ENCODE data around the gene LRRC40. TPM values are rescaled to one million over a fixed set of nuclear protein-coding genes. Genes with fewer than 3 reads are reported as not detected.
A peak's percentile ranks its signal among the peaks of the same experiment; 100 is the strongest.
"Not testable (repeated sequence)": the region's sequence is repeated elsewhere in the genome, so short reads cannot be mapped to it uniquely, and the experiment has no call there.

LRRC40 gene
- polyA plus RNA-seq (2013, experiment 1 of 2; ENCODE audit: insufficient read length), result 20.3 TPM
- polyA plus RNA-seq (2013, experiment 2 of 2; ENCODE audit: insufficient read length), result 21.6 TPM

DNA sequence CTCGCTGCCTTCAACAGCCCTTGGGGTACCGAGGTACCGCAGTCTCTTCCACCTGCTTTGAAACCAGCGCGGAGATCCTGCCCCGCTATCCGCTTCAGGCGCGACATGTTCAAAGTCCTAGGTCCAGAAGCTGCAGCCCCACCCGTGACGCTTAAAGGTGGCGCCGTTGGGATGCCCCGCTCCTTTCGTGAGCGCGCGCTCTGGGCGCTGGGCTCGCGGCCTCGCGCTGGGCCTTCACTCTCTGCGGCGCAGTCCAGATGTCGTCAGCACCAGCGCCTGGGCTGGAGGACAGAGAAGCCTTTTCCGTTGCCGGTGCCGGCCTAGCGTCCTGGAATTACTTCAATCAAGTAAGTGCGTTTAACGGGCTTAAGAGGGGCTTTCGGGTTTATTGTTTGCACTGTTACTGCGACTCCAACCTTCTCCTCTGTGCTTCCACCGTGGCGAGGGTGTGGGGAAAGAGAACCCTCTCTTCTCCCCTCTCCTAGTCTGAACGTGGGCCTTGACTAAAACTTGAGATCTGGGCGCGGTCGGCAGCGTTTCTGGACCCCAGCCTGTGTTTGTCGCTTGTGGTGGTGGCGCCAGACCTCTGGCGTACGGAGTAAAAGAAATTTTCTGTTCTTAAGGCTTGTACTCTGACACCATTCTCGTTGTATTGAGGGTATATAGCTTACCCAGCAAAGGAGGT is at the start of gene LRRC40:
Gene LRRC40, minus strand, starts transcription at position 146 of the 685 bp plus-strand sequence. Its CDS starts 39 bp downstream, at position 107.
- DNase-seq, result peak; percentile 95

DNA sequence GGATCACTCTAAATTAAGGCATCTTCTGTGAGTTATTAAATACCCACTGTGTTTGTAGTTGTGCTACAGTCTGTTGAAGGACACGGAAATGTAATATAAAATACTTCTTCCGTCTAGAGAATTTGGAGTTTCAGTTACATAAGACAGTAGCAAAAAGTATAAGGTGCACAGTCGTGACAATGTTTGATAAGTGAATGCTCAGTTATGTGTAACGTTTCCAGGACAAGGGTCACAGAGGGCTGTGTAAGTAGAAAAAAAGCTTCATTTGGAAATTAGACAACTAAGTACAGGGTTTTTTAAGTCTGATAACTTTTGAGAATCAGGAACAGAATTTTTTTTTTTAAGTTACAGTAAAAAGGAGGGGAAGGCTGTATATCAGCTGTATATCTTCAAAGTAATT is 43.4 kb upstream of the LRRC40 start:
- no peak for DNase-seq

DNA sequence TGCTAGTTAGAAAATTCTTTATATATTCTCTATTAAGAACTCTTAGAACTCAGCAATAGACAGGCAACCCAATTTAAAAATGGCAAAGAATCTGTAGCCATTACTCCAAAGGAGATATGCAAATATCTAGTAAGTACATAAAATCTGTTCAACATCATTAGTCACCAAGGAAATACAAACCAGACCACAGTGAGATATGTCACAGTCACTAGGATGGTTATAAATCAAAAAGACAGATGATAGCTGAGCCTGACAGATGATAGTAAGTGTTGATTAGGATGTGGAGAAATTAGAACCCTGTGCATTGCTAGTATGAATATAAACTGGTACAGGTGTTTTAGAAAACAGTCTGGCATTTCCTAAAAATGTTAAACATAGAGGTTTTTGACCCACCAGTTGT is 42.4 kb upstream of the LRRC40 start:
- DNase-seq, result no peak

DNA sequence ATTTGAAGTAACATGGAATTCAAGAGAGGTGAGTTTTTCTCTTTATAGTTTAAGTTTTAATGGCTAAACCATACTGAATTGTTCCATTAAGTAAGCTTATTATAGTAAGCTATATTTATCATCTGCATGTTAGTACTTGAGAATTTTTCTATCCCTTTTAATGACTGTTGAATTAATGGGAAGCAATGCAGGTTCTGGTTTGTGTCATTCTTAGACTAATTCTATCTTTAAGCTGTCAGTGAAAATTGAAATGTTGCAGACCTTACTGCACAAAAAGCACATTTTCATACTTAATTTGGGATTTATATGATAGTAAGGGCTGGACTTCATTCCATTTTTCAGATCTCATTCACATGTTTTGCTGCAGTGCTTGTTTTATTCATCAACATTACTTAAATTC is 41.7 kb upstream of the LRRC40 start:
- no peak for DNase-seq

DNA sequence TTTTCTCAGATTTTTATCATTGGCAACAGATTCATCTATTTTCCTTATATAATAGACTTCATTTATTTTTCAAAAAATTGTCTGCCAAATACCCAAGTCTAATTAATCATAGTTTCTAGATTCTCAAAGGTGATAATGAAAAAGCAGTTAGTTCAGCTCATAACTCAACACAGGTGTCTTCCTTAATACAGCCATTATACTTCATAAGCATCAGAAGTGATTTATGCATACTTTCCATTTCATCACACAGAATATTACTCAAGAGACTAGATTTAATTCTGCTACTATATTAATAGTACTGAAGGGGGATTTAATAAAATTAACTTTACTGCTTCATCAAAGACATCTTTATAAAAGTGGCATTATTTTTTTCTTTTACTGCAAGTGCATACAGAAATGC is 34.6 kb upstream of the LRRC40 start:
- DNase-seq, result no peak

DNA sequence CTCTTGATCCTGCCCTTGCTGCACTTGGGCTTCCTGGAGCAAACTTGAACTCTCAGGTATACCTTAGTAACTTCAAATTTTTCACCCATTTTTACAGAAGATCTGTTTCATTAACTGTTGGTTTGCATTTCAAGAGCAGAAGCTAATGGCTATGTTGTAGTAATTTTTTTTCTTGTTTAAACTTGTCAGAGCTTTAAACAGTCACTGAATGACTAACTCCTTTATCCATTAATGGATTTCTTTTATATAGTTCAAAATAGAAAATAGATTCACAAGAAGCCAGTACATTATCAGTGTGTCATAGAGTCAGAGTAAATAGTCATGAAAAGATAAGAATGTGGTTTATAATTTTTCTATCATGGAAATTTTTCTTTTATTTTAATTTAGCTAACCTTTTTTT is 29.4 kb upstream of the LRRC40 start:
- DNase-seq, result no peak

DNA sequence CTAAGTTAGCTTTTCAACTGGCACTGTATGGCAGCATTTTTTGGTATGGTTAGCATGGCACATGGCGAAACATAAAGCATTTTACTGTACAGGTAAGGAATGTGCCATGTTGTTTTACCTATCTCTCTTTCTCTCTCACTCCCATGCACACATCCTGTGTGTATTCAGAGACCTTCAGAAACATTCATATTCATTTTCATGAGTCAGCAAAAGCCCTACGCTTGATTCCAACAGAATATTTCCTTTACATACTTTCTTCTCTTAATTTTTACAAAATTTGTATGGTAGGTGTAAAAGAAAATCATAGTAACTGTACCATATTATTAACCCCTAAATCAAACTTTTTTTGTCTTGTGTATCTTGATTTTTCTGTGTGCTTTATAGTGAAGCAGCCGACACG is 26.1 kb upstream of the LRRC40 start:
- DNase-seq, result no peak

DNA sequence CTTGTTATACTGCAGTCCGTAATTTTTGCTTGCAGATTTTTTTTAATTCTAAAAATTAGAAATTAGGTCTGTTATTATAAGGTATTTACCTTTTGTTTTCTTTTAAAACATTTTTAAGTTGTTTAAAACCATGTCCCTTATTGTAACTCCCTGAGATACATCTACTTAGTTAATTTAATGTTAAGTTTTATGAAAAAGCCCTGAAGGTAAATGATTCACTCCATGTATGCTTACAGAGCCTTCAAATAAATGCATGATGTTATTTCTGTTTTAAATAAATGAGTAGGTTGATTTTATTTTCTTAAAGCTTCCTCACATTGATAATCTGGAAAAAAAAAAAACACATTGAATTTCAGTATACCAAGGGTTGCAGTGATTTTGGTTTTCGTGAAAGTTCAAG is 23.3 kb upstream of the LRRC40 start:
- DNase-seq, result no peak

DNA sequence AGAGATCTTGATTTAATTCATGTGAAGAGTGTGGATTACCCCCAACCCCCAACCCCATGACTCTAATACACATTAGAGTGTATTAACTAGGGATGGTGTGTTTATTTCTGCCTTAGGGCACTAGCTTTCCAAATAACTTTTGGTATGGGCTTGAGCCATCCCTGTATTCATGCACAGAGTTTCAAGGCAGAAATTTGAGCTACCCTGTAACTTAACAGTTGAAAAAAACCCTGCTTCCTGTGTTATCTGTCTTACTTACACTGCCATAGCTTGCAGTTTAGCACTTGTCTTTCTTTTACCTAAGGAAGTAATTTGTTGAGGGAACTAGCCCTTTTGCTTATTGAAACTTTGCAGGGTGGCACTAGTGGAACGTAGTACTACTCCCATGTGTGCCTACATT is 22.1 kb upstream of the LRRC40 start:
- DNase-seq, result no peak

DNA sequence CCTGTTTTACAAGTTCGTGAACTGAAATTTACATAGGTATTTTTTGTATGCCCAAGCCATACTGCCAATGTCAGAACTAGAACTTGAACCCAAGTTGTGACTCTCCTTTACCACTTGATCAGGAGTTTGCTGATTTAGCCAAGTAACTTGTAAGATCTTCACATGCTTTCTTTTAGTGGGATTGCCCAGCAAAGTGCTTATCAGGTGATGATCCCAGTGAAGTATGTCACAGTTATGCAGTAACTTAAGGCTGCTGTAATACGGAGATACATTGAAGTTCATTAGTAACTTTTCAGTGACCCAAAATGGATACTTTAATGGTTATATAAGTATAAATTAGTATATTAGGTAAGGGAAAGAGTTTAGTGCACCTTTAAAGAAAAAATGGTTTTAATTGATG is 19.6 kb upstream of the LRRC40 start:
- DNase-seq, result no peak

DNA sequence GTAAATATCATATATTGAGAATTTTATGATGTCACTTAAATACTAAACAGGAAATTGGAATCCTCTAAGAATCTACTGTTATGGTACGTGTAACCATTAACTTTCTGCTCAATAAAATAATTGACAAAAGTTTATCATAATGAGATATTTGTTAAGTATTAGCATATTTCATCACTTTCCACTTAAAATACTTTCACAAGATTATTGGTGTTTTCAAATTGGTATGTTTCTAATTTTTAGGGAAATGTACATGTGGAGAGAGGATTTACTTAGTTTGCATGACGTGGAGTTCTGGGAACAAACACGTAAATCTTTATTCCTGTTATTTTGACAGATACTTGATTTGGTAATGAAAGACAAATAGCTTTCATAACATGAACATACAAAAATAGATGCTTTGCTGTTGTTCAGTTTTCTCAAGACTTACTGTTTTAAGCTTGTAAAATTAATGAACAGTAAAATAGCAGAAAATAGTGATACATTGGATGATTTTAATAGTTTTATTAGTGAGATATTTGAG is 17.4 kb upstream of the LRRC40 start:
- no peak for DNase-seq

DNA sequence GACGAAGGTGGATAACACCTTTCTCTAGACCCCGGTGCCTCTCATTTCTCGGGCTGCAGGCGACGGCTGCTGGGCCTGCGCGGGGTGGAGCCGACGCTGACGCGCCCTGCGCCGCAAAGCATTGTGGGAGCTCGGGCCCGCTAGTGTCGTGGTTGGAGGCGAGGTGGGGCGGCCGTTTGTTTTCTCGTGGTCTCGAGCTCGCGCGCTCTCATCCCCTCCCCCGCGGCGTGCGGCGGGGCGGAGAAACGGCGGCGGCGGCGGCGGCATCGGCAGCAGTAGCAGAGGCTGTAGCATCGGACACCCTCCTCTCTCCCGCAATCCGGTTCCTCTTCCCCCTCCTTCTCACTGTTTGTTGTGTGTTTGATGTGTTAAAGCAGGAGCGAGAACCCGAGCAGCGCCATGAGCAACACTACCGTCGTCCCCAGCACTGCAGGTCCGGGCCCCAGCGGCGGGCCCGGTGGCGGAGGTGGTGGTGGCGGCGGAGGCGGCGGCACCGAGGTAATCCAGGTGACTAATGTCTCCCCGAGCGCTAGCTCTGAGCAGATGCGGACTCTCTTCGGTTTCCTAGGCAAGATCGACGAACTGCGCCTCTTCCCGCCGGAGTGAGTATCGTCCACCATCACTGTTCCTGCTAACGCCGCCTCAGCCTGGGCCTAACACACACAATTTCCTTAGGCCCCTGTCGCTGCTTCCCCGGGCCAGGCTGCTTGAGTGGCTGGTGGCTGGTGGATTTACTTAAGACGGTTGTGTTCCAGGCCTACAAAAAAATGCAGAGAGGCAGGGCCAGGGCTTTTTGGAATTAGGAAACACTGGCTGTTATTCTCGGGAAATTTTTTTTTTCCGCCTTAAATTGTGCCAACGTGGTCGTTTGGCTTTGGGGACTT is 16.1 kb upstream of the LRRC40 start, which contains the start of gene SRSF11:
Gene SRSF11, plus strand, starts transcription at position 143 of the 884 bp plus-strand sequence. Its CDS starts 257 bp downstream, at position 400.
- DNase-seq, result peak; percentile 95

DNA sequence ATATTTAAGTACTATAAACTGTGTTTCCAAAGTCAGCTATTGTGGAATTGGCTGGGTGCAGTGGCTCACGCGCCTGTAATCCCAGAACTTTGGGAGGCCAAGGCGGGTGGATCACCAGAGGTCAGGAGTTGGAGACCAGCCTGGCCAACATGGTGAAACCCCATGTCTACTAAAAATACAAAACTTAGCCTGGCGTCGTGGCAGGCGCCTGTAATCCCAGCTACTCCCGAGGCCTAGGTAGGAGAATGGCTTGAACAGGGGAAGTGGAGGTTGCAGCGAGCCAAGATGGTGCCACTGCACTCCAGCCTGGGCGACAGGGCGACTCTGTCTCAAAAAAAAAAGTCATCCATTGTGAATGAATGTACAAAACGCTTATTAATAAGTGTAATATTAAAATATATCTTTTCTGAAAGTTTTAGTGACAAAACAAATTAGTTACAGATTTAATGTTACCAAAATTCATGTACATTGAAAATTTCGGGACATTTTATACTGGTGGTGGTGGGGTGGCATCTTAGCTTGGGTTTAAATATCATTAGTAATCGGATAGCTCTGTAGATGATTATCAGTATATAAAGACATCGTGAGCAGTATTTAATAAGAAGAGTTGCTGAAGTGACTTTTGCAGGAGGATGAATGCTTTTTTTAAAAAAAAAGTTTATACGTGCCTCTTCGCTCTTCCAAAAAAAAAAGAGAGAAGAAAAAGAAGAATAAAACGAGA is 15.3 kb upstream of the LRRC40 start:
- no peak for DNase-seq

DNA sequence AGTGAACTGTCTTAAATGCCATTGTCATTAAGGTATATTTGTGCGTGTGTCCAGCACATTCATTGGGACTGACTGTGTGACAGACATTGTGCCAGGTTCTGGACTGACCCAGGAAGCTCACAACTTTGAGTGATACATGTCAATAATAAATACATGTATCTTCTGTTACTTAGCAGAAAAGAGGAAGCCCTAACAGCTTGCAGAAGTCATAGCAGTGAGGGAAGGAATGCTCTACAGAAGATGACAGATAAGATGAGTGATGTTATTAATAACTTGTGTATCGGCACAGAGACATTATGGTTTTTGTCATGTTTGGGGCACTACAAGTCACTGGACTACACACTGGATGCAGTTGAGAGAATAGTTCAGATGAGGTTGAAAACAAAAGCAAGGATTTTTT is 14.6 kb upstream of the LRRC40 start:
- no peak for DNase-seq

DNA sequence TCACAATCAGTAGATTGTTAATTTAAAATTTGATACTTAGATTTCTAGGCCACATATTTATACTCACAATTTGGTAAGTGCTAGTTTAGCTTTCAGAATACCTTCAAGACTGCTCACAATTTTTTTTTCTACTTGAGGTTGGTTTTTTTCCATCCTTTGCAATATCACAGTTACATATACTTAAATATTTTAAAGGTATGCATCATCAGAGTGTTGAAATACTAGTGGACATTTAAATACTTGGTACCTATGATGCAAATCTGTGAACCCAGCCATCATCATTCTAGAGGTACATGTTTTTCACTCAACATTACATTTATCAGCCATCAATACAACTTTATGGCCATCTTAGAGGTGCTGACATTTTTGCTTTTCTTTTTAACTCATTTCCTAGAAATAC is 6.2 kb upstream of the LRRC40 start:
- DNase-seq, result peak; percentile 24

DNA sequence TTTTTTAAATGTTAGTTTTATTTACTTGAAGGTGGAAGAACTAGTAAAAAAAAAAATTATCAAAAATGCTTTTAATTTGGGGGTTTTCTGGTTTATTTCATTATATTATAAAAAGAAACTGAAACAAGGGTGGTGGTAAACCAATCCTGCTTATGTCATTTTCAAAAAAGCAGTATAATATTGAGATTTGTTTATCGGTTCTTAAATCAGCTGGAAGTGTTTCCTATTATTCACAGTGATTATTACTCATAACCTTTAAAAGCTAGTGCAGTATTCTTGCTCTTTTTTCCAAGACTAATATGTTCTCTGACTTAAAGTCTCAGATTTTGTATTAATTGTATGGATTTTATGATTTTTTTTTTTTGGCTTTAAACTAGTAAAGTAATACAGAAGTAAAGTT is 5.4 kb upstream of the LRRC40 start:
- DNase-seq, result no peak

DNA sequence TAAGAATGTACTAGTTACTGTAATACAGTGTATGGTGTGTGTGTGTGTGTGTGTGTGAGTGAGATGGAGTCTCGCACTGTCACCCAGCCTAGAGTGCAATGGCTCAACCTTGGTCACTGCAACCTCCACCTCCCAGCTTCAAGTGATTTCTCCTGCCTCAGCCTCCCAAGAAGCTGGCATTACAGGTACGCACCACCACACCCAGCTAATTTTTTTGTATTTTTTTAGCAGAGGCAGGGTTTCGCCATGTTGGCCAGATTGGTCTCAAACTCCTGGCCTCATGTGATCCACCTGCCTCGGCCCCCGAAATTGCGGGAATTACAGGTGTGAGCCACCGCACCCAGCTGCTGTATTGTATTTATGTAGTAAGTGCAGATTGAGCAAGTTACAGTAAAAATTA is 2.9 kb upstream of the LRRC40 start:
- no peak for DNase-seq

DNA sequence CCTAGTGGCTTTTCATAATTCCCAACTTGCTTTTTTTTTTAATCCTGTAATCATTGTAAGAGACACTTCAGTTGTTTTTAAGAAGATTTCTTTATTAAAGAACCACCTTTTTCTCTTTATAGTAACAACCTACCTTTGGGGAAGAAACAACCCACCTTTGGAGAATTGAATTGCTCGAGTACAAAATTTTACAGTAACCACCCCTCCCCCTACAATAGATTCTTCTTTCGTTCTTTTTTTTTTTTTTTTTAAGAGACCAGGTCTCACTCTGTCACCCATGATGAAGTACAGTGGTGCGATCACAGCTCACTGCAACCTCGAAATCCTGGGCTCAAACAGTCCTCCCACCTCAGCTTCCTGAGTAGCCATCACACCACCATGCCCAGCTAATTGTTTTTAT is 2.1 kb upstream of the LRRC40 start:
- no peak for DNase-seq

DNA sequence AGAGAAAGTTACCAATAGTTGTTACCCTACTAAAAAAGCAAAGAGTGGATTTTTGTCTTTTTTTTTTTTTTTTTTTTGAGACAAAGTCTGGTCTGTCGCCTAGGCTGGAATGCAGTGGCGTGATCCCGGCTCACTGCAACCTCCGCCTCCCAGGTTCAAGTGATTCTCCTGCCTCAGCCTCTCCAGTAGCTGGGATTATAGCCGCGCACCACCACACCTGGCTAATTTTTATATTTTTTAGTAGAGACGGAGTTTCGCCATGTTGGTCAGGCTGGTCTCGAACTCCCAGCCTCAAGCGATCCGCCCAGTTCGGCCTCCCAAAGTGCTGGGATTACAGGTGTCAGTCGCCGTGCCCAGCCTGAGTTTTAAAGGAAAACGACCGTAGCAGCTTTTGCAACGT is 1.5 kb upstream of the LRRC40 start:
- not testable (repeated sequence) for DNase-seq

DNA sequence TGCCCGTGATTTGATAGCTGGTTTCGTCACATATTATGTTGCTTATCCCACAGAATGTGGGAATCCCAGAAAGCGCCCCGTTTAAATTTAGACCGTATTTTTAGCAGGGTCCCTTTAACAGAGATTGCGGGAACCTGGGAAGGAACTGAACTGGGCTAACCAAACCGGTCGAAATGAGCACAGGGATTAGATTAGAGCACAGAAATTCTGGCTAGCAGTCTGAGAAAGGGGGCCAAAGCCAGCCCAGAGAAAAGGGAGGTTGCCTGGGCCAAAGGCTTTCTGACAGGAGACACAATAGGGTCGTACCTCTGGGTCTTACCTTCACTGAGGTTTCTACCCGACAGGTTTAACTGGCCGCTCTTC is 327 bp downstream of the LRRC40 start:
- DNase-seq, result peak; percentile 2

DNA sequence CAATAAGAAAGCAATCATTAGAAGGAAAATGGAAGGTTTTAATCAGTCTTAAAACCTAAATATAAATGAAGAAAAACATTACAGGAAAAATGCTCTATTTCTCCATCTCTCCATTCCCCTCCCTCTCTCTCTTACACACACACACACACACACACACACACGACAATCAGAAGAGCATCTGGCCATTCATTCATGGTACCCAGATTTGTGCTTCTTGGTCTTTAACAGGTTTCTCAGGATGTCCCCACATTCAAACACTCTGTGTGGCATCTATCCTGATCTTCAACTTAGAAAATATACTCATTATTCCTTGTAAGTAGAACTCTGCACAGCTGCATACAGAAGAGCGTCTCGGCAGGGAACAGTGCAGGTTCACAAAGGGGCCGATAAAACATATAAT is 779 bp downstream of the LRRC40 start:
- DNase-seq, result no peak

DNA sequence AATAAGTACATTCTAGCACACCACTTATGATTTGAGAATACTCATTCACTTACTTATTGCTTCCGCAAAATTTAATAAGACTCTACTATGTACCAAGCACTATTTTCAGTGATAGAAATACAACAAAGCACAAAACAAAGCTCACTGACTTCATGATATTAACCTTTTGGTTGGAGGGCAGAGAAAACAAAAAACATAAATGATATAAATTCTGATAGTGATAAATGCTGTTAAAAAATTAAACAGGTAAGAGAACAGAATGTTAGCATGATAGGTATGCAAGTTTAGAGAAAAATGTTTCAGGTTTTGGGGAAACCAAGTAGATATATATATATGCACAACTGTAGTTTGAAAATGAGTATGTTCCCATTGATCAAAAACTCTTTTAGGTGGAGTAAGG is 1.2 kb downstream of the LRRC40 start:
- no peak for DNase-seq

DNA sequence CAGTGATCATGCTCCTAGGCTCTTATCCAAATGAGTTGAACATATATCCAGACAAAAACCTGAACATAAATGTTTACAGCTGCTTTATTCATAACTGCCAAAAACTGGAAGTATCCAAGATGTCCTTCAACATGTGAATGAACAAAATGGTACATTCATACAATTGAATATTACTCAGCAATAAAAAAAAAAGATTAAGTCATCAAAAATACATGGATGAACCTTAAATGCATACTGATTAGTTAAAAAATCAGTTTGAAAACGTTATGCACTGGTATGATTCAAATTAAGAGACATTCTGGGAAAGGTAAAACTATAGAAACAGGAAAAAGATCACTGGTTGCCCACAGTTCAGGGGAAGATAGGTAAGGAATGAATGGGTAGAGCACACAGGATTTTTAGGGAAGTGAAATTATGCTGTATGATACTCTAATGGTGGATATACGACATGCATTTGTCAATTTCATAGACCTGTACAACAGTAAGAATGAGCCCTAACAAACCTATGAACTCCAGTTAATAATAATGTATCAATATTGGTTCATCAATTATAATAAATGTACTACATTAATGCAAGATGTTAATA is 3.1 kb downstream of the LRRC40 start:
- no peak for DNase-seq
